ENCODE data around the gene UBE2E2.
"Not testable (repeated sequence)": the region's sequence is repeated elsewhere in the genome, so short reads cannot be mapped to it uniquely, and the experiment has no call there.

DNA sequence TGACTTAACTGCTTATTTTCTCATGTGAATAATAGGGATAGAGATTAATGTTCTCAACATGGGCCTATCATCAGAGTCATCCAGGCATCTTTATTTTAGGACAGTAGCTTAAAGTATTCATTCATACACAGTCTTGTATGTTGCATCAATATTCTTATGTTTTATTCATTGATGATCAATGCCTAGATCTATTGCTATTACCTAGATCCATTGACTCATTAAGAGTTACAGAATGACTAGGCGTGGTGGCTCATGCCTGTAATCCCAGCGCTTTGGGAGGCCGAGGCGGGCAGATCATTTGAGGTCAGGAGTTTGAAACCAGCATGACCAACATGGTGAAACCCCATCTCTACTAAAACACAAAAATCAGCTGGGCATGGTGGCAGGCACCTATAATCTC is 26.3 kb upstream of the UBE2E2 start:
- TF ChIP-seq CTCF (optimal IDR thresholded peaks at IDR 0.05 in 1 of 3, IDR thresholded peaks at IDR 0.05 in 1 of 3, conservative IDR thresholded peaks at IDR 0.05 in 1 of 3; ENCODE audit: extremely low read depth in 1 of 3, insufficient read depth in 2 of 3, low read length in 3 of 3); EZH2 (IDR thresholded peaks at IDR 0.05; ENCODE audit: low read length): not testable (repeated sequence)

Data from keratinocyte (primary cell).